NCI-H1048 (cell line): ENCODE results near the gene SH3RF2.

Source experiments
- DNase-seq: peaks from one replicate; lab custom pipeline; 2025; lab: John Stamatoyannopoulos, UW

SH3RF2 gene

DNA sequence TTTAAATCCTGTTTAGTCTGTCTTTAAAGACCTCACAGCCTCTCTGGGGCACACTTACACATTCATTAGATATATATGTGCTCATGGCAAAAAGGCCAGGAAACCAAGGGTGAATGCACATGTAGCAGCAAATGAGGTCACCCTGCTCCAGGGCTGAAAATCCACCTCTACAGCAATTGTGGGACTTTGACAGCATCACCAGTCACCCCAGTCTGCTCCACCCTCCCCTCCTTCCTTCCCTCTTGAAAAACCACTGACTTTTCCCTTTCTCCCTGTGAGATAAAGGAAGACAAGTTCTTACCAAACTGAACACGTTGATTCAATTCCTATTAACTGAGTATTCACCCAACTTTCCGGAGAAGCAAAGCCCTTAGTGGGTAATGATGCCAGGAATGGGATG lies 15.2 kb upstream of the SH3RF2 start:
- no peak for DNase-seq

DNA sequence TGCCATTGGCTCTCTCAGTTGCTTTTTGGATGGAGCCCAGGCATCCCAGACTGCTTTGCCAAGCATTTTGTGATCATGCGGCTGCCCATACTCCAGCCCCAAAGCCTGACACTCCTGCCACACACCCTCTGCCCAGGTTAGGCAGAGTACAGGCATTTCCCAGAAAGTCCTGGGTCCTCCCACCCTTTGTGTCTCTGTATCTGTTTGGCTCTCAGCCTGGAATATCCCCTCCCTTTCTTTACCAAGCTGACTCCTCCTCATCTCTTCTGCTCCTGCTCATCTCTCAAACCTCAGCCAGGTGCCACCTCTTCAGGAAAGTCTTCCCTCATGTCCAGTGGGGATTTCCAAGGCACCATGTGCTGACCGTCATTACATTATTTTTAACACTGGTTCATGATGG lies 14.3 kb upstream of the SH3RF2 start:
- no peak for DNase-seq

DNA sequence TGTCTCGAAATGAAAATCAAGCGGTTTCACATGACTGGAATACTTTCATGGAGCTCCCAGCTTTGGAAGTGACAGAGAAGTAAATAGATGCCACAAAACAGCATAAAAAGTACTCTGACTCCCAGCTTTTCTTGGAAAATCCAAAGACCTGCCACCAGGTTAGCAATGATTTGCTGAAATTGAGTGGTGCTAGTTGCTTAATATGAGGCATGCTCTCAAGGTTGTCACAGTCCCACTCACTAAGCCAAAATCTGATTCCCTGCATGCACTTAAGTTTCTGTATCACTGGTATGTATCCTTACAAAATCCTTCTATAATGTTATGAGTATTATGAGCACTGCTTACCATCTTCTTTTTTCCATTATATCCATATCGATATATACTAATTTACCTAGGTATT lies 13.0 kb upstream of the SH3RF2 start:
- no peak for DNase-seq

DNA sequence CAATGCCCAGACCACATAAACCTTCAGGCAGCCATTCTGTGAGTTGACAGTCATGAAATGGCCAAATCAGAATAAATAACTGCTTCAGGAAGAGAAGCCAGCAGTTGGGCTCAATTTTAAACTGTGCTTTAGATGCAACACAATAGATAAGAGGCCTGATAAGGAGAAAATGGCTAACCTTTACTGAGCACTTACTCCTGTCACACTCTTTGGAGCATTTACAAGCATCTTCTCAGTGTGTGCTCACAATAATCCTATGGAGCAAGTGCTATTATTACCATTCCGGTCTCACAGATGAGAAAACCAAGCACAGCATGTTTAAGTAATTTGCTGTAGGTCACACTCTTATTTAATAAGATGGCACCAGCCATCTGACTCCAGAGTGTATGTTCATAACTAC lies 11.5 kb upstream of the SH3RF2 start:
- DNase-seq = no peak

DNA sequence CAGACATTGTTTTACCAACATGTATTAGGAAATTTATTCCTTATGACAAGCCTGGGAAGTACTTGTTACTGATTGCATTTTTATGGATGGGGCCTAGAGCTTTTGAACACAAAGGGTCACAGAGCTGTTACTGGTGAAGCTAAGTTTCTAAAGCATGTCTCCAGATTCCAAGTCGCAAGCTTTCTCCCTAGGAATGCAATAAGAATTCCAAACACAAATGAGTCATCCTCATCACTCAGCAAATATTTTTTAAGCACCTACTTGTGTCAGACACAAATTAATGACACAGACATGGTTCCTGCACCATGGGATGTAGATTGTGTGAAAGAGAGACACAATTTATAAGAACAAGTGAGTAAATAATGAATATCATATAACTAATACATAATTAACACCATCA lies 11.0 kb upstream of the SH3RF2 start:
- DNase-seq = no peak

DNA sequence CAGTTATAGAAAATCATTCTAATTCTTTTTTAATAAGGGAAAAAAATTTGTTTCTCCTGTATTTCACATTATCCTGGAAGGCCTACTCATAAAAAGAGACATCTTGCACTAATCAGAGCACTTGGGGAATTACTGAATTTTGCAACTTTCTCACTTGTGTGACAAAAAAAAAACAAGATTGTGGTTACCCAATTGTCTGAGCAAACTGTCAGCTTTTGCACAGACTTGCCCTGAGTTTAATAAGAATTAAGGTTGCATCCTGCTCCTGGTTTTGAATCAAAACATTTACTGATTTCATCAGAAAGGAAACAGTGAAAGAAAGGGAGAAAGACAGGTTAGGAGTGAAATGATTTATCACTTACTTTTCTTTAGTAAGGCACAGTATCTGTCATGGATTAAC lies 10.6 kb upstream of the SH3RF2 start:
- DNase-seq = no peak

DNA sequence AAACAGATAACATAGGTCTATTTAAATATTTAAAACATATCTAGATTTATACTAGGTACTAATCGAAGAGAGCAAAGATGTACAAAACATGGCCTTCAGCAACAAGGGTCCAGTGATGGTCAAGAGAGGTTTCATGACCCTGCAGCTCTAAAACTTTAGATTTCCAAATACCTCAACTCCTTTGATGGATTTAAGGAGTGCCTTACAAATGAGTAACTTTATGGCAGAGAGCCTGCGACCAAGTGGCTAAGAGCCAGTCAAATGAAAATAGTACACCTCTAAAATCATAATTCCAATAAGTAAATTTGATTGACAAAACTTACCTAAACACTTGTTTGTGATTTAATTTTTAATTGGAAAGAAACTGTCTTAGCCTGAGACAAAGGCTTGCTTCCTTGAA lies 4.7 kb upstream of the SH3RF2 start:
- no peak for DNase-seq

DNA sequence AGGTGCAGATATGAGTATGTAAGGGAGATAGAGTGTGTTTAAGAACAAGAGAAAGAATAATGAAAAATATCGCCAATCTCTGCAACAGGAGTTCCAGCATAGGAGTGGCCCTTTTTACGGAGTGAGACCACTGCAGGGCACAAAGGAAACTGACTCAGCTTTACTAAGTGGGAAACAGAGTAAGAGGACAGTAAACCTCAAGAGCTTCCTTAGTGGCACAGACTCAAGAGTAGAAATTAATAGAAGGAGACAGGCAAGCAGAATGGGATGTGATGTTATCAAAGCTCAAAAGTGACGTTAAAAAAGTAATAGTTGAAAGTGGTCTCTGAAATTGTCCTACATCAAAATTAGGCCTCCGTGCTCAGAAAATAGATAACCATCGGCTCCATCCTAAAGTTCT lies 2.1 kb upstream of the SH3RF2 start:
- DNase-seq = no peak

DNA sequence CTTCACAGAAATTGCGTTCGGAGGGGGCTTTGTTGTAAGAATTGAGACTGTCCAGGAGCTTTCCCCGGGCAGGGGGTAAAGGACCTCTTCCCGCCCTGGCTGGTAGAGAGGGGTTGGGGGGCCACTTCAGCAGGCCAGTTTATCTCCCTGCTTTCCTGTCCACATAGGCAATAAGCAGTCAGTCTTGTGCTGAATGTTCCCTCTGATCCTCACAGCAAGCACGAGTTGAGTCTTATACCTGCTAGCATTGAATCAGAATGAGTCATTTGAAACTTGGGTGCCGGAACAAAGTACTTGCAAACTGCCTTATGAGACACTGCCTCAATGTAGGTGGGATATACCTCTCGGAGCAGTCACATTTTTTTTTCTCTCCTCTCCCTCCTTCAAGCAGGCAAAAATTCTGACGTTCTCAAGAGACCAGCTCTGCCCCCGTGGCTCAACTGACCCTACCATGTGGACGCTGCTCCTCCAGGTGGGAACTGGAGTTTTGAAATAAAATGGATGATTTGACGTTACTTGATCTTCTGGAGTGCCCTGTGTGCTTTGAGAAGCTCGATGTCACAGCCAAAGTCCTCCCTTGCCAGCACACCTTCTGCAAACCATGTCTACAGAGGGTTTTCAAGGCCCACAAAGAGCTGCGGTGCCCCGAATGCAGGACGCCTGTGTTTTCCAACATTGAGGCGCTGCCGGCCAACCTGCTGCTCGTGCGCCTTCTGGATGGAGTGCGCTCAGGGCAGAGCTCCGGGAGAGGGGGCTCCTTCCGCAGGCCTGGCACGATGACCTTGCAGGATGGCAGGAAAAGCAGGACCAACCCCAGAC lies 1.3 kb downstream of the SH3RF2 start:
- no peak for DNase-seq

DNA sequence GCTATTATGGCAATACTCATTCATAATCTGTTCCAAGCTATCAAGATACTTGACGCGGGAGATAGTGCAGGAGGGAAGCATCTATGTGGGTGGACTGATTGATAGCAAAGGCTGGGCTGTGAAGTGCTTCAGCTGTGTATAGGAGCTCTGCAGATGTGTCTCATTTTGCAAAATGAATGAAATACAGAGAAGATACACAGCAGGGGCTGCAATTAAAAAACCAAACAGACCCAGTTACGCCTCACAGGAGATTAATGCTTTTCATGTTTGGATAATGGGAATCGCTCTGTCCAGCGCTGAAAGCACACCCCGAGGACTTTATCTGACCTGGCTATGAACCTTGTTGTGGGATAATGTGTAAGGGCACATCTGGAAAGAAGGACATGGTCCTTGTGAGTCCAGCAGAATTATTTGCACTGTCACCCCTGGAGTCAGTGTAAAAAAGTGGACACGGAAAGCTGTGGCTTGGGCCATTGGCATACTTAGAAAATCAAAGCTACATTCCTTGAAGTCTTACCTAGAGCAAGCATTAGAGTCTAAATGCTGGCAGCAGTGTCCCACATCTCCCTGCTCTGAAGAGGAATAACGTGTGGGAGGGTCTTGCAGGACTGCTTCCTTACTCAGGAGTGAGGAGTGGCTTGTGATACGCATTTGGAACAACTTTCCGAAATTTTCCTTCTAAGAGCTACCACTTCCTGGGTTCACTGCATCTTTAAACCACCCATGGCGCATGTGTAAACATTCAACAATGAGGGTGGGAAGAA lies 2.6 kb downstream of the SH3RF2 start:
- no peak for DNase-seq

DNA sequence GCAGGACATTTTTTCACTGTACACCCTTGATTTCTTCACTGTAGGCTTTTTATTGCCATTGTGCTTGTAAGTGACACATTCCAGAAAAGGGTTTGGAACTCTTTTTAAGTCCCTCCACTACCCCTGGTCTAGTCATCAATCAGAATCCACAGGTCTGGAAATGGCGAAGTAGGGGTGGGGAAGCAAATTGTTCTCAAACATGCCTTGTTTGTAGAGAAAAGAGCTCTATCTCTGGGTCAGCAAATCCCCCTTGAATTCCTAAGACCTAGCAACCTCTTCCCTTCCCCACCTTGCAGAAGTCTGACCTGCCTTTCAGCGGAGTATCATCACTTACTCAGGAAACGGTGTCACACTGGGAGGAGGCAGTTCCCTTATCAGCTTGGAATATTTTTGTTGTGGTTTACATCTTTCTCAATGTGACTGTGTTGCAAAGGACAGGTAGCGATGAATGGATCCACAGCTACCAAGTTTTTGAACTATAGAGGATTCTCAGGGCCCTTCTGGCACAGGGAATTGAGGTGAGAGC lies 3.2 kb downstream of the SH3RF2 start:
- no peak for DNase-seq

DNA sequence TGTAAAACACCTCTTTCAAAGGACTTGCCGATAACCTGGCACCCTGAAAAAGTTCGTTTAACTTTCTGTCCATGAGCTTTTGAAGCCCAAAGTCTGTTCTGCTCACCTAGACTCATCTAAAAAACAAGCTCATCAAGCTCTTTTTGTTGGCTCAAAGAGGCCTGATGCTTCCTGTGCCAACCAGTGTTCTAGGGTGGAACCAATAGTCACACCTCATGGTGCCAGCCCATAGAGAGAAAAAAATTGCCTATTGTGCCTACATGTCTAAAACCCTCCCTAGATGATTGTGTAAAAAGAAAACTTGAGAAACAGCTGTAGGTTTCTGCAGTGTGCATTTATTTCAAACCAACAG lies 4.7 kb downstream of the SH3RF2 start:
- DNase-seq = no peak

DNA sequence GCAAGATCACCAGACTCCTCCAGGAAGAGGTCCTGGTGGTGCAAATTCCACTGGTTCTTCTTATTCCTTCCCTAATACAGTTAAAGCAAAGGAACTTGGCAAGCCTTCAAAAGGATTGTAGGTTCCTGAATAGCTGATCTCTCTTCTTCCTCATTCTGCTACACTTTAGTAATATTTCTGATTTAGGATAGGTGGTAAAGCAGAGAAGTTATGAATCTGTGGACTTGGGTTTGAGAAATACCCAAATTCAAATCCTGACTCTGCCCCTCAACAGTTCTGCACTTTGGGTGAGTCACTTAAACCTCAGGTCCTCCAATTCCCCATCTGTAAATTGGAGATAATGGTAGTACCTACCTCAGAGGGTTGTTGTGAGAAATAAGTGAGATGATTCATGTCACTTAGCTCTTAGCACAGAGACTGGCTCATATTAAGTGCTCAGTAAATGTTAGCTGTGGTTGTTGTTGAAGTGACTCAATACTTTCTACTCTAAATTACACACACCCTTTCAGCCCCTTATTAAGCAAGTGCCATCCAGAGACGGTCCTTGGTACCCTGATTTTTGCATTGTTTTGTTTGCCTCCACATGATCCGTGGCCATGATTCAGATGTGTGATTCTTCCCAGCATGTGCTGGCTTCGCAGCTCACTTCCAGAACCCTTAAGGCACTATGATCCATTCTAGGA lies 5.2 kb downstream of the SH3RF2 start:
- no peak for DNase-seq

DNA sequence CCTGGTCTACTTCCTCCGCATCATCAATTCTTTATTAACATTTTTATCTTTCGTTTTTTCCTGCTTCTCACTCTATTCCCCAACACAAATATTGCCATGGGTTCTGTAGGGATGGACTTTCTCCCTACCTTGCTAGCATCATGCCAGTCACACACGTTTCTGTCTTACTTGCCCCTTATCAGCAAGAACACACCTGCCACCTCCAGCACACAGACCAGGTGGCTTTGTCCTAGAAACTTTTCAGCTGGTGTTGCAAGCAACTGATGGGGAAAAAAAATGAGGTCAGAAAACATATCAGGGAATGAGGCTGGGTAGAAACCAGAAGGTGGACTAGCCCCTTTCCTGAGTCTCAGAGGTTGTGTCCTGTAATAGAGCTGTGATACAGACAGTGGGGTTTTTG lies 5.8 kb downstream of the SH3RF2 start:
- no peak for DNase-seq

DNA sequence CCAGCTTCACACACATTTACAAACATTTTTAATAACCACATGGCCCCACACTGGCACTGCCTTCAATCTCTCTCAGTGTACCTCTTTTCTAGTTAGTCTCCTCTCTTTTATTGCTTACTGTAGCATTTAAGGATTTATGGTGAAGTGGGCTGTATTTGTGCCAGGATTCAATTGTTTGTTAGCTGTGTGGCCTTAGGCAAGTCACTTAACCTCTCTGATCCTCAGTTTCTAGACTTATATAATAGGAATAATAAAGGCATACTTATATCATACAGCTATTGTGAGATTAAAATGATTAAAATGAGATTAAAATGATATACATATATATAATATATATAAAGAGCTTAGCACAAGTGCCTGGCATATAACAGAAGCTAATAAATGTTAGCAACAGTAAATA lies 6.4 kb downstream of the SH3RF2 start:
- DNase-seq = no peak

DNA sequence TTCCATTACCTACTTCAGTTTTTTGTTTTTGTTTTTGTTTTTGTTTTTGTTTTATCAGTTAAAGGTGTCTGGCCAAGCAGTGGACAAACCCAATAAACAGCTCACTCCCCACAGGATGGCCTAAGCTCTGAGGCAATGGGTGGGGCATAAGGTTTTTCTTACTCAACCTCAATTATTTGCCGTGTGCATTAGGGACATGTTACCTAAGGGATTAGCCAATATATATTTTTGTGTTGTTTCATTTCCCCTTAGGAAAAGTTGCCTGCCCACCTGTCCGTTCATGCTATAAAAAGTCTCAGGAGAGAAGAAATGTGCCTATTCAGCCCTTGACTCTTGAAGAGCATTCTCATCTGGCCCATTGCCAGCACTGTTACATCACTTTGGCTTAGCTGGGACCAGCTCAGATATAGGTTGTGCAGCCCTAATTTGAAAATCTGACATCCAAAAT lies 7.3 kb downstream of the SH3RF2 start:
- DNase-seq = no peak

DNA sequence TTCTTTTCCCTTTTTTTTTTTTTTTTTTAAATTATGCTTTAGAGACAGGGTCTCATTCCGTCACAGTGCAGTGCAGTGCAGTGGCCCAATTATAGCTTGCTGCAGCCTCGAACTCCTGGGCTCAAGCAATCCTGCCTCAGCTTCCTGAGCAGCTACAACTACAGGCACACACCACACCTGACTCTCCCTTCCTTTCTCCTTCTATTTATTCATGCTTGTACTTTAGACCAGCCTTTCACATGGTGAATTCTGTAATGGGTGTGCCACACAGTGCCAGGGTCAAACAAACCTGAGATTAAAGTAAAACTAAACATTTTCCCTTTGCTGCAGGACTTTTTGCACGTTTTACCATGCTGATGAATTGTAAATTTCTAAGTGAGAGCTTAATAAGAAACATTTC lies 8.0 kb downstream of the SH3RF2 start:
- DNase-seq = no peak

DNA sequence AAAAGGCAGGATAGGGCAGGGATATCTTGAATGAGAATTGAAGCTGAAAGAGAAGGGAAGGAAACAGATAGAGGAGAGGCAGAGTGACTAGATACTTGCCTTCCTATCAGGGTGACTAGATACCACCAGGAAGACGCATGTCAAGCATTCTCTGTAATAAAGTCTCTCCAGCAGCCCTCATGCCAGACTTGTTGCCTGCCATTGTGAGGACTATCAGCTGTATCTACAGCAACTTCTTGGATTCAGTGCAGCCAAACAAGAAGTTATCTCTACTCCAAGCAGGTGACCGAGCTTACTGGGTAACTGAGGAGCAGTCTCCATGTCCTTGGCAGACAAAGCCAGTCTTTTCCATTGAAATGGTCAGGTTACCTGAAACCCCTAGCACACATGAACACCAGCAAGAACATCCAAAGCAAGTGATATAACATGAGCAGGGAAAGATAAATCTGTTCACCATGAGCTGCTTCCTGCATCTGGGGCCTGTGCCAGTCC lies 9.3 kb downstream of the SH3RF2 start:
- DNase-seq = no peak

DNA sequence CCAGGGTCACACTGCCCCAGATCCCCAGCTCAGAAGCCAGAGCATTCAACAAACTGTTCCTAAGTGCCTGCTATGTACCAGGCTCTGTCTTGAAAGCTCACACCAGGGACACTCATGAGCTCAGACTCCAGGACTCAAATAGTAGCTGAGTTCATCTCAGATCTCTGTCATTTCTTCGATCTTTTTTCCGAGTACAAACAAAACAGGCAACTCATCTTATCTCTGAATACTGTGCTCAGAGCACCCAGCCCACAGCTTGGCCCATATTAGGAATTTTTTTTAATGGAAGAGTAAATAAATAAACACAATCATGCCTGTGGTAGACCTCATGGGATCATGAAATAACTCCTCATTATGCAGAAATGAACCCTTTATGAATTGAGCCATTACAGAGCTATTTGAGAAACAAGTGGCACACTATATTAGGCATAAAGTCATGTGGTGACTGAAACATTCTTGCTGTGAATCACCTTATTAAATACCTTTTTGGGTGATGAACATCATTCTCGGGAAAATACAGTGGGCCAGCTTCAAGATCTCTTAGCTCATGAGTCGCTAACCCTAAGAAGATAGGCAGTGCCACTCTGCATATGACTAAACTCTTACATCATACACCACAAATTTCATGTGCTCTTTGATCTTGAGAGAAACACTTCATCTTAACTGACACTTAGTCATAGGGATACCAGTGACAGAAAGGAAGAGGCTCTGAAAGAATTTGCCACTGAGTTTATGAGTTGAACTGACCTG lies 9.9 kb downstream of the SH3RF2 start:
- no peak for DNase-seq

DNA sequence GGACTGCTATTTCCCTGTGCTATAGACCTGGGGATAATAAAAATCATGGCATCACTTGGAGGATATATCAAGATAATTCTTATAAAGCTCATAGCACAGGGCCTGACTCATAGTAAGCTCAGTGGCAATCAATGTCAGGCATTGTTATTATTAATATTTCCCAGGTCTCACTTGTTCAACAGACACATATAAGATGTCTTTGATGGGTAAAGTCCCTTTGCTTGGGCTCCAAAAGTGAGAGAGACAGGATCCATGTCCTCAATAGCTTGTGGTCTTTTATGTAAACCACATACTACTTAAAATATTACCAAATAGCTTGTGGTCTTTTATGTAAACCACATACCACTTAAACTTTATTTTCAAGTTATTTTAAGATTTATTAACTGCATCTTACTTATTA lies 11.2 kb downstream of the SH3RF2 start:
- no peak for DNase-seq

DNA sequence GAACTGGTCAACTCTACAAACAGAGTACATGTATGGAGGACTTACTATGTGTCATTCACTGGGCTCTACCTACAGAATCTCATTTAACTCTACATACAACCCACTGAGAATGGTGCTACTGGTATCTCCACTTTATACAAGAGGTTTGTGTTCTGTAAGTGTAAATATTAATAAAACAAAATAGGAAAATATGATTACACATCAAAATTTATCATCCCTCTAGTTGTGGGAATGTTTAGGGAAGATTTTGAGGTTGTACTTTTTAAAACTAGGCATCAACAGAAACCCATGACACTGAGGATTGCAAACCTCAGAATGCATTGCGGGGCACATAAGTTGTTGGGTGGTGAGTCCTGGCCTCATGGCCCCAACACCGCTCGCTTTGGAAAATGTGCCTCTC lies 11.7 kb downstream of the SH3RF2 start:
- no peak for DNase-seq

DNA sequence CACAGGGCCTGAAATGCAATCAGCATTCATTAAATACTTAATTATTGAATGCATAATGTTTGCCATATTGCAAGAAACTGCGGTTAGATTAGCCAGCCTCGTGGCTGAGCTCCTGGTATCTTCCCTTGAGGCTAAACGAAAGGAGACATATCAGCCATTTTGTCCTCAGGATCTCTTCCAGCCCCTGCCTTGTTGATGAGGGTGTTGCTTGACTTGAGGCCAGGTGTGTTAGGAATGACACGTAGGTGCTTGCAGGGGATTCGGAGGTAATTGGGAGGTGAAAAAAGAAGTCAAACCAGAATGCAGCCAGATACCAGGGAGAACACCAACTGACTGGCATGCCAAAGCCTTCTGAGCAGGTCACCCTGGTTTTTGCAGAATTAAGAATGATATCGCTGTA lies 12.5 kb downstream of the SH3RF2 start:
- DNase-seq = no peak
